ENCODE results near the gene CELSR1. TPM values are rescaled to one million over a fixed set of nuclear protein-coding genes. Genes with fewer than 3 reads are reported as not detected.
A peak's percentile ranks its signal among the peaks of the same experiment; 100 is the strongest.

The CELSR1 gene
- total RNA-seq, 1 donor from 2014 or later: 8.9 TPM

GRCh38 chr22:46347646-46348045 is 189.8 kb downstream of the CELSR1 start:
- Histone ChIP-seq H3K27ac (replicated peaks) (peak overlapping the region; percentile 91), H3K4me3 (no peak overlapping the region), H3K9me3 (replicated peaks) (no peaks in the 10 kb centered on the region), H3K27me3 (ENCODE audit: low read depth) (no peaks in the 10 kb centered on the region), H3K4me1 (peaks cover 80% of the 10 kb centered on the region), H3K36me3 (peaks cover 98% of the 10 kb centered on the region)
- DNase-seq: no peak
- intact Hi-C loops (cut with micrococcal nuclease): no loop called here
- TF ChIP-seq CTCF (IDR thresholded peaks at IDR 0.05; ENCODE audit: borderline replicate concordance): no peak

GRCh38 chr22:46346680-46347405 is 190.6 kb downstream of the CELSR1 start:
- DNase-seq: peak; percentile 66
- H3K9me3 ChIP-seq (replicated peaks): no peaks in the 10 kb centered on the region
- no peak overlapping the region for H3K4me3 ChIP-seq
- H3K36me3 ChIP-seq: peaks cover 98% of the 10 kb centered on the region
- peak overlapping the region; percentile 91 for H3K27ac ChIP-seq (replicated peaks)
- peaks cover 80% of the 10 kb centered on the region for H3K4me1 ChIP-seq
- H3K27me3 ChIP-seq (ENCODE audit: low read depth): no peaks in the 10 kb centered on the region
- TF ChIP-seq CTCF (IDR thresholded peaks at IDR 0.05; ENCODE audit: borderline replicate concordance): no peak
- intact Hi-C loops (cut with micrococcal nuclease): no loop called here

- no peak for DNase-seq
- no peak for TF ChIP-seq CTCF (IDR thresholded peaks at IDR 0.05; ENCODE audit: borderline replicate concordance)
- H3K27me3 ChIP-seq (ENCODE audit: low read depth): no peaks in the 10 kb centered on the region
- H3K9me3 ChIP-seq (replicated peaks): no peaks in the 10 kb centered on the region
- H3K27ac ChIP-seq (replicated peaks): peak overlapping the region; percentile 10
- H3K4me3 ChIP-seq: no peak overlapping the region
- intact Hi-C loops (cut with micrococcal nuclease): no loop called here
- peaks cover 64% of the 10 kb centered on the region for H3K4me1 ChIP-seq
- peaks cover 78% of the 10 kb centered on the region for H3K36me3 ChIP-seq
Observed at GRCh38 chr22:46340676-46341075, 196.7 kb downstream of the CELSR1 start.

GRCh38 chr22:46339956-46340355 is 197.5 kb downstream of the CELSR1 start:
- Histone ChIP-seq H3K4me3 (no peak overlapping the region), H3K27me3 (ENCODE audit: low read depth) (no peaks in the 10 kb centered on the region), H3K4me1 (peaks cover 64% of the 10 kb centered on the region), H3K27ac (replicated peaks) (no peak overlapping the region), H3K9me3 (replicated peaks) (no peaks in the 10 kb centered on the region), H3K36me3 (peaks cover 71% of the 10 kb centered on the region)
- TF ChIP-seq CTCF (IDR thresholded peaks at IDR 0.05; ENCODE audit: borderline replicate concordance): no peak
- peak; percentile 10 for DNase-seq
- intact Hi-C loops (cut with micrococcal nuclease): no loop called here

GRCh38 chr22:46338636-46339035 is 198.8 kb downstream of the CELSR1 start:
- H3K4me3 ChIP-seq: no peak overlapping the region
- no peak overlapping the region for H3K27ac ChIP-seq (replicated peaks)
- peaks cover 58% of the 10 kb centered on the region for H3K36me3 ChIP-seq
- H3K27me3 ChIP-seq (ENCODE audit: low read depth): no peaks in the 10 kb centered on the region
- intact Hi-C loops (cut with micrococcal nuclease): no loop called here
- H3K9me3 ChIP-seq (replicated peaks): no peaks in the 10 kb centered on the region
- peak; percentile 1 for DNase-seq
- no peak for TF ChIP-seq CTCF (IDR thresholded peaks at IDR 0.05; ENCODE audit: borderline replicate concordance)
- peaks cover 55% of the 10 kb centered on the region for H3K4me1 ChIP-seq
